HUES6 (cell line): ENCODE data around the gene PDZD2.
"Not testable (repeated sequence)": the region's sequence is repeated elsewhere in the genome, so short reads cannot be mapped to it uniquely, and the experiment has no call there.

Source experiments
- H3K27ac ChIP-seq: 2 replicates; pipeline ENCODE4 v1.7.0; 2013; ENCODE audit warnings: low read depth, mild to moderate bottlenecking, low read length, inconsistent platforms
- H3K27me3 ChIP-seq: 2 replicates; pipeline ENCODE4 v1.6.1; 2013; ENCODE audit warnings: low read length; ENCODE audit not compliant: control insufficient read depth, insufficient read depth
- H3K36me3 ChIP-seq: 2 replicates; pipeline ENCODE4 v1.6.1; 2013; ENCODE audit warnings: low read length; ENCODE audit not compliant: control insufficient read depth, insufficient read depth
- H3K4me1 ChIP-seq: 2 replicates; pipeline ENCODE4 v1.6.1; 2013; ENCODE audit warnings: low read length; ENCODE audit not compliant: control insufficient read depth, insufficient read depth
- H3K4me3 ChIP-seq: 2 replicates; pipeline ENCODE4 v1.5.1; 2013; ENCODE audit warnings: low read depth, low read length
- H3K9ac ChIP-seq: one replicate; pipeline ENCODE4 v1.6.1; 2013; ENCODE audit warnings: mild to moderate bottlenecking, low read length
- H3K9me3 ChIP-seq: 2 replicates; pipeline ENCODE4 v1.6.1; 2013; ENCODE audit warnings: low read depth, low read length; ENCODE audit not compliant: control insufficient read depth, insufficient read depth

PDZD2 gene

GRCh38 chr5:31638748-31639418 lies at the start of gene PDZD2:
TSS of gene PDZD2 (plus strand) at chr5:31639131.
- Histone ChIP-seq H3K27me3 (peaks cover 67% of the 10 kb centered on the region), H3K4me3 (peak within 1 kb of the TSS; percentile 68), H3K27ac (no peak within 1 kb of the TSS), H3K9me3 (no peaks in the 10 kb centered on the region), H3K4me1 (peaks cover 34% of the 10 kb centered on the region), H3K9ac (peak within 1 kb of the TSS; percentile 46), H3K36me3 (no peaks in the 10 kb centered on the region)

DNA sequence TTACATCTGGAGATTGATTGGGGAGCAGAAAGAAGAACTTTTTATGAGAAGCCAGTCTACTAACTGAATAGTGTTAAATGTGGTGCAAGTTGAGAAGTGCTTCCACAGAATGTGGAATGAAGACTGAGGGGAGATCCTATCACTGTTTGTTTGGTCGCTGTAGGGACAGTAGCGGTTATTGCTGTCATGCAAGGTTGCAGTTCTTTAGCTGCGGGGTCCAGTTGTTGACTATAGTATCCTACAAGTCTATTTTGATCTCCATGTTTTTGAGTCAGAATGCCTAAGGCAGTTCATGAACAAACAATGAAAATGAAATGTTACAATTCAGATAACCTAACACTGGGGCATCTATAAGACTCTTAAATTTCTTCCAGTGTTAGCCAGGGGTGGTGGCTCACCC lies 45.3 kb upstream of the PDZD2 start:
- Histone ChIP-seq H3K36me3 (no peaks in the 10 kb centered on the region), H3K4me3 (no peak overlapping the region), H3K4me1 (no peaks in the 10 kb centered on the region), H3K27ac (no peak overlapping the region), H3K27me3 (no peaks in the 10 kb centered on the region), H3K9ac (no peak overlapping the region), H3K9me3 (peaks cover 6% of the 10 kb centered on the region)

GRCh38 chr5:31596354-31596753 lies 42.6 kb upstream of the PDZD2 start:
- Histone ChIP-seq H3K9ac (no peak overlapping the region), H3K4me3 (no peak overlapping the region), H3K27me3 (no peaks in the 10 kb centered on the region), H3K4me1 (no peaks in the 10 kb centered on the region), H3K27ac (no peak overlapping the region), H3K9me3 (no peaks in the 10 kb centered on the region), H3K36me3 (no peaks in the 10 kb centered on the region)

GRCh38 chr5:31598640-31599611 lies 40.0 kb upstream of the PDZD2 start:
- Histone ChIP-seq H3K9me3 (no peaks in the 10 kb centered on the region), H3K27me3 (no peaks in the 10 kb centered on the region), H3K4me1 (no peaks in the 10 kb centered on the region), H3K9ac (no peak overlapping the region), H3K36me3 (no peaks in the 10 kb centered on the region), H3K27ac (no peak overlapping the region), H3K4me3 (no peak overlapping the region)

- not testable (repeated sequence) for H3K9ac ChIP-seq, H3K4me3 ChIP-seq
These were observed 36.6 kb upstream of the PDZD2 start for GRCh38 chr5:31602305-31602704.

GRCh38 chr5:31604240-31604639 lies 34.7 kb upstream of the PDZD2 start:
- Histone ChIP-seq H3K9me3 (no peaks in the 10 kb centered on the region), H3K4me3 (no peak overlapping the region), H3K27me3 (no peaks in the 10 kb centered on the region), H3K4me1 (no peaks in the 10 kb centered on the region), H3K9ac (no peak overlapping the region), H3K36me3 (no peaks in the 10 kb centered on the region), H3K27ac (no peak overlapping the region)

More at GRCh38 chr5:31602305-31602704, 36.6 kb upstream of the PDZD2 start:
- not testable (repeated sequence) for H3K36me3 ChIP-seq, H3K27me3 ChIP-seq, H3K9me3 ChIP-seq, H3K27ac ChIP-seq, H3K4me1 ChIP-seq

GRCh38 chr5:31604644-31605043 lies 34.3 kb upstream of the PDZD2 start:
- no peaks in the 10 kb centered on the region for H3K36me3 ChIP-seq
- no peaks in the 10 kb centered on the region for H3K9me3 ChIP-seq
- no peaks in the 10 kb centered on the region for H3K4me1 ChIP-seq
- H3K4me3 ChIP-seq = no peak overlapping the region
- H3K27ac ChIP-seq = no peak overlapping the region
- no peaks in the 10 kb centered on the region for H3K27me3 ChIP-seq
- no peak overlapping the region for H3K9ac ChIP-seq

DNA sequence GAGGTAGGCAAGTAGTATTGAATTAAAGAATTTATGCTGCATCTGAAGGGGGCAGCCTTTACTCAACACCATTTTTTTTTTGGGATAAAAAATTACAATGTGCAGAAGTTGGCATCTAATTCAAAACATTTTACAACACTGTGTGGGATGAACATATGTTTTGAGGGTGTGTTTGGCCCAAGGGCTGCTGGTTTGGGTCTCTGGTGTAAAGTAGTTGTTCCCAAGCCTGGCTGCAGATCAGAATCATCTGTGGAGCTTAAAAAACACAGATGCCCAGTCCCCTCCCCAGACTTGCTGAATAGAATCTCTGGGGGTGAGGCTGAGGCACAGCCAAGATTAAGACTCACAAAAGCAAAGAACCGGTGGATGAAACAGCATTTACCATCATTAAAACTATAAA lies 33.0 kb upstream of the PDZD2 start:
- Histone ChIP-seq H3K4me3 (no peak overlapping the region), H3K27me3 (no peaks in the 10 kb centered on the region), H3K9me3 (no peaks in the 10 kb centered on the region), H3K36me3 (no peaks in the 10 kb centered on the region), H3K4me1 (no peaks in the 10 kb centered on the region), H3K27ac (no peak overlapping the region), H3K9ac (no peak overlapping the region)

- H3K36me3 ChIP-seq = no peaks in the 10 kb centered on the region
- no peak overlapping the region for H3K9ac ChIP-seq
- no peaks in the 10 kb centered on the region for H3K27me3 ChIP-seq
These were observed 31.4 kb upstream of the PDZD2 start for GRCh38 chr5:31607546-31607945.

GRCh38 chr5:31611002-31611401 lies 27.9 kb upstream of the PDZD2 start:
- no peaks in the 10 kb centered on the region for H3K36me3 ChIP-seq
- H3K4me3 ChIP-seq = no peak overlapping the region
- no peak overlapping the region for H3K27ac ChIP-seq
- peaks cover 11% of the 10 kb centered on the region for H3K4me1 ChIP-seq
- no peaks in the 10 kb centered on the region for H3K27me3 ChIP-seq
- no peak overlapping the region for H3K9ac ChIP-seq
- H3K9me3 ChIP-seq = no peaks in the 10 kb centered on the region

More at GRCh38 chr5:31607546-31607945, 31.4 kb upstream of the PDZD2 start:
- H3K9me3 ChIP-seq = no peaks in the 10 kb centered on the region
- no peaks in the 10 kb centered on the region for H3K4me1 ChIP-seq
- no peak overlapping the region for H3K27ac ChIP-seq
- H3K4me3 ChIP-seq = no peak overlapping the region

- Histone ChIP-seq H3K4me3 (no peak overlapping the region), H3K36me3 (no peaks in the 10 kb centered on the region), H3K27me3 (no peaks in the 10 kb centered on the region), H3K9ac (no peak overlapping the region), H3K4me1 (peaks cover 19% of the 10 kb centered on the region), H3K27ac (no peak overlapping the region), H3K9me3 (no peaks in the 10 kb centered on the region)
These were observed 25.3 kb upstream of the PDZD2 start for GRCh38 chr5:31613651-31614050.
